Osteoblast (primary cell): ENCODE data around the gene EXPH5. TPM values are rescaled to one million over a fixed set of nuclear protein-coding genes. Genes with fewer than 3 reads are reported as not detected.

Experiments
- DNase-seq: peaks from one replicate; pipeline ENCODE4 v3.0.0; 2011; ENCODE audit warnings: low spot score, mixed read lengths; ENCODE audit not compliant: insufficient read length; ENCODE audit errors: missing footprints
- H2AFZ ChIP-seq: 2 replicates; pipeline ENCODE4 v1.6.0; 2011; ENCODE audit warnings: mild to moderate bottlenecking, low read length
- H3K27ac ChIP-seq: 2 replicates; pipeline ENCODE4 v1.5.1; 2011; ENCODE audit warnings: mild to moderate bottlenecking, low read depth, low read length, moderate library complexity
- H3K27me3 ChIP-seq: 2 replicates; pipeline ENCODE4 v1.6.0; 2012; ENCODE audit warnings: mild to moderate bottlenecking, control low read depth, inconsistent platforms, low read length, moderate library complexity; ENCODE audit not compliant: insufficient read depth
- H3K36me3 ChIP-seq: 2 replicates; pipeline ENCODE4 v1.5.1; 2011; ENCODE audit warnings: mild to moderate bottlenecking, low read length, control low read depth, moderate library complexity; ENCODE audit not compliant: insufficient read depth
- H3K4me1 ChIP-seq: 2 replicates; pipeline ENCODE4 v1.5.1; 2011; ENCODE audit warnings: mild to moderate bottlenecking, low read length, control low read depth, moderate library complexity; ENCODE audit not compliant: insufficient read depth
- H3K4me2 ChIP-seq: 2 replicates; pipeline ENCODE4 v1.6.0; 2011; ENCODE audit warnings: mild to moderate bottlenecking, low read length; ENCODE audit not compliant: insufficient read depth
- H3K4me3 ChIP-seq: fragments of 200-600 bp; sonication (generic); 3 replicates; pipeline ENCODE4 v1.5.1; 2012; ENCODE audit warnings: mild to moderate bottlenecking, low read length, inconsistent platforms; ENCODE audit not compliant: insufficient read depth
- H3K79me2 ChIP-seq: 2 replicates; pipeline ENCODE4 v1.6.0; 2012; ENCODE audit warnings: mild to moderate bottlenecking, low read length, control low read depth, inconsistent platforms; ENCODE audit not compliant: insufficient read depth
- H3K9me3 ChIP-seq: 2 replicates; pipeline ENCODE4 v1.5.1; 2011; ENCODE audit warnings: low read depth, low read length, control low read depth
- H4K20me1 ChIP-seq: 2 replicates; pipeline ENCODE4 v1.6.0; 2012; ENCODE audit warnings: mild to moderate bottlenecking, low read length, control low read depth; ENCODE audit not compliant: insufficient read depth
- total RNA-seq: library from RNA; depleted of rRNA; stranded (reverse); fragments of >200 nt; gene quantifications from 2 replicates; pipeline ENCODE4 v1.2.3, GENCODE V29; 2012
- TF ChIP-seq, protein P1 (sequence below): IDR thresholded peaks from 2 replicates; pipeline ENCODE4 v1.5.1; 2011; ENCODE audit warnings: mild to moderate bottlenecking, low read depth, low read length, moderate library complexity; ENCODE audit errors: extremely low read depth

Gene EXPH5
- total RNA-seq, 1 donor, result under 0.01 TPM

DNA sequence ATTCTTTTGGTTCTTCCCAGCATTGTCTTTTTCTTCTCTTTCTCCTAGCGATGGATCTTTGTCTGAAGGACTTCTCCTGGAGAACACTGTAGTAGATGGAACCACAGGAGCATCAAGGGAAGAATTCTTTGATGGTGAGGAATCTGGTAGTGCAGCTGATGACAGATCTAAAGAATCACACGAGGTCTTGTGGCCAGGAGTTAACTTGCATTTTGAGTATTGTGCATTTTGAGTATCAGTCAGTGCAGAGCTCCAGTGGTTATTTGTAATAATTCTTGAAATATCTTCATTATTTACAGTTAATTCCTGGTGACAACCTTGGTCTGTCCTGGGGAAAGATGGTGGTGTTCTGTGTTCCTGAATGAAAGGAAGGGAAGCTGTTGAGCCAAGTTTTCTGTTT is 80.9 kb downstream of the EXPH5 start:
- DNase-seq, result no peak

DNA sequence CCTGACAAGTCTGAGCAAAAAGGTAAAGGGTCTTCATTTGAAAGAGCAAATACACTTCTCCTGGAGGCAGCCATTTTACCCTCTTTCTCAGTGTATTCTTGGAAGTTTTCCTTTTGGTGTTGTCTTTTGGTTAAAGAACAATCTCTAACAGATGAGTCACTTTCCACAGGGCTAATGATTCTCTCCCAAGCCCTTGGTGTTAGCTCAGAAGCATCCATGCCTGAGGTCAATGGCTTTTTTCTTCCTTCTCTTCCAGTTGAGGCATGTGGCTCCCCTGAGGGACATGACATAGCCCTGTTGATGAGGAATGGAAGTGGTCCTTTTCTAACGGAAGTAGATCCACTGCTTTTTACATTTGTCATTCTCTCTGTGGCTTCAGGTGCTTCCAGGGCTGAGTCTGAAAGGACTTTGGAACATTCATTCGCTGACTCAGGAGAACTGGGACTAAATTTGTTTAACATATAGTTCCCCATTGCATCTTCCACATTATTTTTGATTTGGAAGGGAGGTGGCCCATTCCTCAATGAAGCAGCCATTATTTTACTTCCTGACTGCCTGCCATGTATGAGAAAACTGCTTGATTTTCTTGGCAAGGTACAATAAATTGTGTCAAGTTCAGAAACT is 81.6 kb downstream of the EXPH5 start:
- no peaks in the 10 kb centered on the region for H3K36me3 ChIP-seq
- DNase-seq, result peak; percentile 87
- no peak overlapping the region for H3K4me2 ChIP-seq
- H3K79me2 ChIP-seq, result no peaks in the 10 kb centered on the region
- H3K9me3 ChIP-seq, result no peaks in the 10 kb centered on the region
- TF ChIP-seq, protein P1, sequence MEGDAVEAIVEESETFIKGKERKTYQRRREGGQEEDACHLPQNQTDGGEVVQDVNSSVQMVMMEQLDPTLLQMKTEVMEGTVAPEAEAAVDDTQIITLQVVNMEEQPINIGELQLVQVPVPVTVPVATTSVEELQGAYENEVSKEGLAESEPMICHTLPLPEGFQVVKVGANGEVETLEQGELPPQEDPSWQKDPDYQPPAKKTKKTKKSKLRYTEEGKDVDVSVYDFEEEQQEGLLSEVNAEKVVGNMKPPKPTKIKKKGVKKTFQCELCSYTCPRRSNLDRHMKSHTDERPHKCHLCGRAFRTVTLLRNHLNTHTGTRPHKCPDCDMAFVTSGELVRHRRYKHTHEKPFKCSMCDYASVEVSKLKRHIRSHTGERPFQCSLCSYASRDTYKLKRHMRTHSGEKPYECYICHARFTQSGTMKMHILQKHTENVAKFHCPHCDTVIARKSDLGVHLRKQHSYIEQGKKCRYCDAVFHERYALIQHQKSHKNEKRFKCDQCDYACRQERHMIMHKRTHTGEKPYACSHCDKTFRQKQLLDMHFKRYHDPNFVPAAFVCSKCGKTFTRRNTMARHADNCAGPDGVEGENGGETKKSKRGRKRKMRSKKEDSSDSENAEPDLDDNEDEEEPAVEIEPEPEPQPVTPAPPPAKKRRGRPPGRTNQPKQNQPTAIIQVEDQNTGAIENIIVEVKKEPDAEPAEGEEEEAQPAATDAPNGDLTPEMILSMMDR, result no peak
- H4K20me1 ChIP-seq, result no peaks in the 10 kb centered on the region
- H3K27me3 ChIP-seq, result no peaks in the 10 kb centered on the region
- H3K27ac ChIP-seq, result no peak overlapping the region
- H3K4me1 ChIP-seq, result peaks cover 7% of the 10 kb centered on the region
- H3K4me3 ChIP-seq, result no peak overlapping the region
- peak overlapping the region; percentile 73 for H2AFZ ChIP-seq

More for the DNA sequence above, 80.9 kb downstream of the EXPH5 start:
- TF ChIP-seq, protein P1, result no peak
- Histone ChIP-seq H3K4me3 (no peak overlapping the region), H4K20me1 (no peaks in the 10 kb centered on the region), H3K36me3 (no peaks in the 10 kb centered on the region), H3K27ac (no peak overlapping the region), H2AFZ (no peak overlapping the region), H3K4me1 (peaks cover 7% of the 10 kb centered on the region), H3K4me2 (no peak overlapping the region), H3K27me3 (no peaks in the 10 kb centered on the region), H3K79me2 (no peaks in the 10 kb centered on the region), H3K9me3 (no peaks in the 10 kb centered on the region)

DNA sequence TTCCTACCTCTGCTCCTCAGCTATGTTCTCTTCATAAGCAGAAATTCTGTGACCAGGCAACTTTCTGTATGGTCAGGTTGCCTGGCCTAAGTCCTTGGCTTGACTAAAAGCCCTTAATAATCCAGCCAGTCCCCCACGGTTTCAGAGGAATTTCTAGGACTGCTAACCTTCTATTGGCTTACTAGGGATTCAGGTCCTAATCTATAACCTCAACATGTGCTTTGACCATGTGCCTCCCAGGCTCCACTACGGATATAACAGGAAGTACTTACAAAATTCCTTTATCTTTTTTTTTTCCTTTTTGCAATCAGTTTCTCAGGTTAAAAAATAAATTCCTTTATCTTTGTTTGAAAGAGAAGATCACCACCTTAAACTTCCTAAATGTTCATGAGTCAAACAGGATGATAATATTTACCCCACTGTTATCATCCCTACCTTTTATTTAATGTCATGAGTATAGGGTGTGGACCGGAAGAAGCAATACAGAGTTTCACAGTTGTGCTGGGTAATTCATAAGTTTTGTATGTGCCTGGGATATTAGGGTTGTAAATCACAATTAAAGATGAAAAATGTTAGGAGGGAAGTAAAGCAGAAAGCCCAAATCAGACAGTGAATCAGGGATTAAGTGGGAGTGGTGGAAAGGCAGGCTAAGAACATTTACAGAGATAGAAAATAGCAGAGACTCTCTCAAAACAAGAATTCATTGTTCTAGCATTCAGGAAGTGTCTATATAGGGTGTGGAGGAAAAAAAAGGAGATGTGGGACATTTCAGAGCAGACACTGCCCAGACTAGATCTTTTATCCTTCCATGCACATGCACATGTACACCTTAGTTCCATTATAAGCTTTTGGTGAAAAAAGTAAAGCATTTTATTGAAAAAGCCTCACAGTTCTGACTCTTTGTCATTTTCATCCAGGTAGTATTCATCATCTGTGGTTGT is 84.6 kb downstream of the EXPH5 start:
- Histone ChIP-seq H3K4me3 (no peak overlapping the region), H3K79me2 (no peaks in the 10 kb centered on the region), H2AFZ (no peak overlapping the region), H3K36me3 (no peaks in the 10 kb centered on the region), H3K9me3 (no peaks in the 10 kb centered on the region), H3K4me2 (no peak overlapping the region), H4K20me1 (no peaks in the 10 kb centered on the region), H3K27ac (no peak overlapping the region), H3K4me1 (peaks cover 7% of the 10 kb centered on the region), H3K27me3 (no peaks in the 10 kb centered on the region)
- no peak for DNase-seq
- TF ChIP-seq, protein P1, result no peak

DNA sequence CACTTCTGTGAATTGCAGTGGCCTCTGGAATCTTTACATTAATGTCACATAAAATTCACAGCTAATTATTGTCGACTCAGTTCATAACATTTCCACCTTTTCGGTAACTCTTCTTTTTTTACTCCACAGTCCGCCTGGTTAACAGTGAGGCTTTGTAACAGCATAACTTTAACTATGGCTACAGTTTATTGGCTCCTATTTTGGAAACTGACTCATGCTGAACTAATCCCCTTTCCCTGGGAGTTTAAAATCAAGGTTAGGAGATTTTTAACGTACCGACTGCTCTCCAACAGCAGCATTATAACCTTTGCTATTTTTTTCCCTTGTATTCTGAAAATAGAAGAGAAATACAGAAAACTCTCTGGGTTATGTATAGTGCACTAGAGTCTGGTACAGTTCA is 92.2 kb downstream of the EXPH5 start:
- Histone ChIP-seq H3K4me1 (no peaks in the 10 kb centered on the region), H3K27me3 (no peaks in the 10 kb centered on the region), H3K36me3 (no peaks in the 10 kb centered on the region), H3K27ac (no peak overlapping the region), H4K20me1 (no peaks in the 10 kb centered on the region), H3K4me3 (no peak overlapping the region), H3K79me2 (peaks cover 2% of the 10 kb centered on the region), H3K9me3 (no peaks in the 10 kb centered on the region), H2AFZ (peak overlapping the region; percentile 66), H3K4me2 (no peak overlapping the region)
- TF ChIP-seq, protein P1, result no peak
- peak; percentile 68 for DNase-seq
